ENCODE results near the gene EXOC4.

GRCh38 chr7:133863362-133864061 lies 610.6 kb downstream of the EXOC4 start:
- TF ChIP-seq, protein P1, sequence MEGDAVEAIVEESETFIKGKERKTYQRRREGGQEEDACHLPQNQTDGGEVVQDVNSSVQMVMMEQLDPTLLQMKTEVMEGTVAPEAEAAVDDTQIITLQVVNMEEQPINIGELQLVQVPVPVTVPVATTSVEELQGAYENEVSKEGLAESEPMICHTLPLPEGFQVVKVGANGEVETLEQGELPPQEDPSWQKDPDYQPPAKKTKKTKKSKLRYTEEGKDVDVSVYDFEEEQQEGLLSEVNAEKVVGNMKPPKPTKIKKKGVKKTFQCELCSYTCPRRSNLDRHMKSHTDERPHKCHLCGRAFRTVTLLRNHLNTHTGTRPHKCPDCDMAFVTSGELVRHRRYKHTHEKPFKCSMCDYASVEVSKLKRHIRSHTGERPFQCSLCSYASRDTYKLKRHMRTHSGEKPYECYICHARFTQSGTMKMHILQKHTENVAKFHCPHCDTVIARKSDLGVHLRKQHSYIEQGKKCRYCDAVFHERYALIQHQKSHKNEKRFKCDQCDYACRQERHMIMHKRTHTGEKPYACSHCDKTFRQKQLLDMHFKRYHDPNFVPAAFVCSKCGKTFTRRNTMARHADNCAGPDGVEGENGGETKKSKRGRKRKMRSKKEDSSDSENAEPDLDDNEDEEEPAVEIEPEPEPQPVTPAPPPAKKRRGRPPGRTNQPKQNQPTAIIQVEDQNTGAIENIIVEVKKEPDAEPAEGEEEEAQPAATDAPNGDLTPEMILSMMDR (conservative IDR thresholded peaks at IDR 0.05 in 1 of 2, IDR thresholded peaks at IDR 0.05 in 1 of 2; ENCODE audit: low read depth in 1 of 2, low read length in 2 of 2), result no peak
- TF ChIP-seq EZH2 (IDR thresholded peaks at IDR 0.05; ENCODE audit: low read length, missing control alignments), result no peak

All from fibroblast of lung (primary cell).